Measurements from ENCODE around the gene ZWILCH.

Gene ZWILCH

GRCh38 chr15:66558271-66558670 is 53.1 kb downstream of the ZWILCH start:
- TF ChIP-seq REST (IDR thresholded peaks at IDR 0.05; ENCODE audit: insufficient read depth in 1 of 2, low read depth in 2 of 2, low read length in 2 of 2): no peak

- TF ChIP-seq TAF1 (IDR thresholded peaks at IDR 0.05; ENCODE audit: borderline replicate concordance, insufficient read depth, low read length) (no peak), FOXP2 (optimal IDR thresholded peaks at IDR 0.05; ENCODE audit: borderline replicate concordance, extremely low read depth, extremely low read length, insufficient read depth) (no peak)
These were observed 55.9 kb downstream of the ZWILCH start for GRCh38 chr15:66560856-66561525.

DNA sequence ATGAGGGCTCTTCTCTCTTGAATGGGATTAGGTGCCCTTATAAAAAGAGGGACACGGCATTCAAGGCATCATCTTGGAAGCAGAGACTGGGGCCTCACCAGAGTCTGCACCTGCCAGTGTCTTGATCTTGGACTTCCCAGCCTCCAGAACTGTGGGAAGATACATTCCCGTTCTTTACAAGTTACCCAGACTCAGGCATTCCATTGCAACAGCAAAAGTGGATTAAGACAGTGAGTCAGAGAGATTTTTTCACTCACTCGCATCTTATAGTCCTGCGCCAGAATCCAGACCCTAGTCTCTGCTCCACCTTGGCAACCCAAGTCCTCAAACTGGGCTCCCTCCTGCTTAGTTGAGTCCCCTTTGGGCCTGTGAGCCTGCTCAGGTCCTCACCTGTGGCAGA is 58.0 kb downstream of the ZWILCH start:
- no peak for TF ChIP-seq FOXP2 (optimal IDR thresholded peaks at IDR 0.05; ENCODE audit: borderline replicate concordance, extremely low read depth, extremely low read length, insufficient read depth)
- no peak for TF ChIP-seq REST (IDR thresholded peaks at IDR 0.05; ENCODE audit: insufficient read depth in 1 of 2, low read depth in 2 of 2, low read length in 2 of 2)
- no peak for TF ChIP-seq TAF1 (IDR thresholded peaks at IDR 0.05; ENCODE audit: borderline replicate concordance, insufficient read depth, low read length)
- no peak for TF ChIP-seq POLR2AphosphoS5 (IDR thresholded peaks at IDR 0.05; ENCODE audit: low read depth, low read length)
- no peak for TF ChIP-seq SIN3A (IDR thresholded peaks at IDR 0.05; ENCODE audit: borderline replicate concordance, insufficient read depth, low read length)

- TF ChIP-seq FOXP2 (optimal IDR thresholded peaks at IDR 0.05; ENCODE audit: borderline replicate concordance, extremely low read depth, extremely low read length, insufficient read depth) (no peak), SIN3A (IDR thresholded peaks at IDR 0.05; ENCODE audit: borderline replicate concordance, insufficient read depth, low read length) (no peak), REST (IDR thresholded peaks at IDR 0.05; ENCODE audit: insufficient read depth in 1 of 2, low read depth in 2 of 2, low read length in 2 of 2) (no peak), POLR2AphosphoS5 (IDR thresholded peaks at IDR 0.05; ENCODE audit: low read depth, low read length) (no peak), TAF1 (IDR thresholded peaks at IDR 0.05; ENCODE audit: borderline replicate concordance, insufficient read depth, low read length) (no peak)
These were observed 58.5 kb downstream of the ZWILCH start for GRCh38 chr15:66563566-66564110.

- TF ChIP-seq REST (IDR thresholded peaks at IDR 0.05; ENCODE audit: insufficient read depth in 1 of 2, low read depth in 2 of 2, low read length in 2 of 2) (no peak), FOXP2 (optimal IDR thresholded peaks at IDR 0.05; ENCODE audit: borderline replicate concordance, extremely low read depth, extremely low read length, insufficient read depth) (no peak), TAF1 (IDR thresholded peaks at IDR 0.05; ENCODE audit: borderline replicate concordance, insufficient read depth, low read length) (no peak), SIN3A (IDR thresholded peaks at IDR 0.05; ENCODE audit: borderline replicate concordance, insufficient read depth, low read length) (no peak), POLR2AphosphoS5 (IDR thresholded peaks at IDR 0.05; ENCODE audit: low read depth, low read length) (no peak)
These were observed 59.3 kb downstream of the ZWILCH start for GRCh38 chr15:66564136-66565041.
